Measurements from ENCODE around the gene PRKAG1.

Gene PRKAG1

GRCh38 chr12:49030714-49031572, 12.4 kb upstream of the PRKAG1 start:
- no peak for DNase-seq

- DNase-seq, result no peak
These were observed 11.5 kb upstream of the PRKAG1 start for GRCh38 chr12:49030119-49030518.

DNA sequence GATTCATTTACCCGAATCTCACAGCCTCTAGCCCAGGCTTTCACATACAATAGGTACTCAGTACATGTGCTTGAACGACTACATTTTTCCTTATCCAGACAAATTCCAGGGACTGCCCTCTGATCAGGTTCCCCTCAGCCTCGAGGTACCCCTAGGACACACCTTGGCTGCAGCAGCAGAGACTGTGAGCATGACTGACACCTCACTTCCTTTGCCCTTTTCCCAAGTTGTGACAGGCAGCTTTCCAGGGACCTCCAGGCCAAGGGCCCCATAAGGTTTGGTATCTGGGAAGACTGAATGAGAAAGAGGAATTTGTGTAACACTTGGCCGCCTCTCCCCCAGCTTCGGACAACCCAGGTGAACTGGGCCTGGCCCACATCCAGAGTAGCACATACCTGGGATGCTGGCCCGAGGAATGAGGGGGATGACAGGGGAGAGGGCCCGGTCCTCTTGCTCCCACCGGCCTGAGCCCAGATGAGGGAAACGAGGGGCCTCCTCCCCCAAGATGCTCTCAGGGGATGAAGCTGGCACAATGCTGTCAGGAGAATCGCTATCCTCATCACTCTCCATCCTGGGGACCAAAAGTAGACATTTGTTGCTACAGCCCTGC, 10.2 kb upstream of the PRKAG1 start:
- DNase-seq, result no peak

- no peak for DNase-seq
These were observed 9.4 kb upstream of the PRKAG1 start for GRCh38 chr12:49027846-49028555.

- no peak for DNase-seq
These were observed 8.3 kb upstream of the PRKAG1 start for GRCh38 chr12:49026678-49027480.

GRCh38 chr12:49026101-49026500, 7.5 kb upstream of the PRKAG1 start:
- no peak for DNase-seq

- DNase-seq, result no peak
These were observed 6.9 kb upstream of the PRKAG1 start for GRCh38 chr12:49025463-49025862.

GRCh38 chr12:49024543-49024942, 6.0 kb upstream of the PRKAG1 start:
- DNase-seq, result no peak

DNA sequence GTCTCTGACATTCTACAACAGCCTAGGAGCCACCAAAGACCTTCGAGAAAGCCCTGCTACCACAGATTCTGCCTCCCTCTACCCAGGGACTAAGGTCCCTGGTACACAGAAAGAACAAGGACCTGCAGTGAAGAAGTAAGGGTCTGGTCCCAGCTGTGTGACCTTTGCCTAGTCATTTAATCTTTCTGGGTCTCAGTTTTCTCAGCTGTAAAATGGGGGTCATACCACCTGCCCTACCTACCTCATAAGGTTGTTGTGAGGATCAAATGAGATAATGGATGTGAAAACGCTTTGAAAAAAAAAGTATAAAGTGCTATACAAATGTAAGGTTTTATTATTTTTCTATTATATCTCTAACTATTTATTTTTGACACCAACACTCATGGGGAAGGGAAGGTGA, 5.2 kb upstream of the PRKAG1 start:
- DNase-seq, result no peak

DNA sequence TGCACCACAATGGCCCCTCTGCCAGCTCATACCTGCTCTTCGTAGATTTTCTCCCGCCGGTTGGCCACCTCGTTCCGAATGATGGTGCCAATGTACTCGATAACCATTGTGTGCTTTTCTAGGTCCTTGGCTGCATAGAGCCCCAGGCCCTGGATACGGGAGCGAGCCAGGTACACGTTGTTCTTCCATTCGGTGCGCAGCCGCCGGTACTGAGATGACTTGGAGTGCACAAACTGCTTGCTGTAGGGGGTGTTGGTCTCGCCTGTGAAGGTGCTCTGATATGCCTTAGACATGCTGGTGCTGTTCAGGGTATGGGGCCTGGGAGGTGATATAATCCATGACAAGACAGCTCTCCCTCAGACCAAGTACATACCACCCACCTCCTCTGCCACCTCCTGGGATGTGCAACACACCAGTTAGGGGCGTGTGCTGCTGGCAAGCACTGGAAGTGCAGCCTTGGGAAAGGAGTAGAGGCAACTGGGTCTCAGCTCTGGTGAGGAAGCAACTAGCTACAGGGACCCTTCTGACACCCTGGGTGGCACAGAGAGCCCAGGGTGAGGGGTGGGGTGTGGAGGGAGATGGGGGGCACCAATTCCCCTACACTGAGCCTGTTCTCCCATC, 4.1 kb upstream of the PRKAG1 start:
- DNase-seq, result no peak

GRCh38 chr12:49021292-49021915, 2.8 kb upstream of the PRKAG1 start:
- no peak for DNase-seq

DNA sequence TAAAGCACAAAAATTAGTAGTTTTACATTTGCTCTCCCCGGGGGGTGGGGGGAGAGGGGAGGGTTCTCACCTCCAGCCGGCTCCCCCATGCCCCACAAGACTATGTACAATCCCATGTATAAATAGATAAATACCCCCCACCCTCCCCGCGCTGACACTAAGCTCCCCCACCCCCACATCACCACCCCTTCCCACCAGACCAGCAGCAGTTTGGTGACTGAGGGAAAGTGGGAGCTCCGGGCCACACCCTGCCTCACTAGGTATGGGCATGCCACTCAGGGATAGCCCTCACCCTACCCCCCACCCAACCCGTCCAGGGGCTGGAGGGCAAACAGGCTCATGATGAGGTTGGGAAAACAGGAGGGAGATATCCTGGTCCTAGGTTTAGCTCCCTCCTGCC, 1.9 kb upstream of the PRKAG1 start:
- no peak for DNase-seq

DNA sequence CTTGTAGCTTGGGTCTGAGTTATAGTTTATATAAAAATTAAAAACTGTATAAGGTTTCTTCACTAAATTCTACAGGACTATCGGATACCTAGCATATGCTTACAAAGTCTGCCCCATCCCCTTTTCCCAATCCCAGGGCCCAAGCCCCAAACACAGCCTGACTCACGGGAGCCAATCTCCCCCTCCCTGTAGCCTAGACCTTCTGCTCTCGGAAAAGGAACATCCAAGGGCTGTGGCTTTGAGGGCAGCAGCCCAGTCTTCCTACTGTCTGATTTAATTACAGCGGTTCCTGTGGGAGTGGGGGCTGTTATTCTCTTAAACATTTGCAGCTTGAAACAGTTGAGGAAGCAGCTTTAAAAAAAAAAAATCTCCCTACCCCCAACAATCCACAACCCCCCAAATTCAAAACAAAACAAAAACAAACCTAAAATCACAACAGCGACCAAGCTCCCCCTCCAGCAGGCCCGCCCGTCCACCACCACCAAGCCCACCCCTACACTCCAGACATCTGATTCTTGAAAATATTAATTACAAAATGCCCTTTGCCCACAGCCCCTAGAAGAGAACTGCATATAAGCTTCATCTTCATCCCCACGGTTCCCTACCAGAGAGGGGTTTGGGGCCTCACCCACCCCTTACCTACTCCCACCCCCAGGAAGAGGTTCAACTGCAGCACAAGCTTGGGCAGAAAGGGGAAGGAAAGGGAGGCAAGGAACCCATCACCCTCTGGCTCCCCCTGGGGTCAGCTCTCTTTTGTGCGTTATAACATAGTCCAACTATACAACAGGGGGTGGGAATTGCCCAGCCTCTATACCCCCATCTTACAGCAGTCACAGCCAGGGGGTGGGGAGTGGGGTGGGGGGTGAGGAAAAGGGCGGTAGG, 1.1 kb upstream of the PRKAG1 start:
- no peak for DNase-seq

- DNase-seq, result no peak
These were observed 499 bp upstream of the PRKAG1 start for GRCh38 chr12:49019120-49019430.

GRCh38 chr12:49017891-49018260, 700 bp downstream of the PRKAG1 start:
- DNase-seq, result no peak

GRCh38 chr12:49015196-49015595, 3.4 kb downstream of the PRKAG1 start:
- DNase-seq, result no peak

- DNase-seq, result no peak
These were observed 4.0 kb downstream of the PRKAG1 start for GRCh38 chr12:49014547-49014946.

- no peak for DNase-seq
These were observed 5.1 kb downstream of the PRKAG1 start for GRCh38 chr12:49013428-49013827.

DNA sequence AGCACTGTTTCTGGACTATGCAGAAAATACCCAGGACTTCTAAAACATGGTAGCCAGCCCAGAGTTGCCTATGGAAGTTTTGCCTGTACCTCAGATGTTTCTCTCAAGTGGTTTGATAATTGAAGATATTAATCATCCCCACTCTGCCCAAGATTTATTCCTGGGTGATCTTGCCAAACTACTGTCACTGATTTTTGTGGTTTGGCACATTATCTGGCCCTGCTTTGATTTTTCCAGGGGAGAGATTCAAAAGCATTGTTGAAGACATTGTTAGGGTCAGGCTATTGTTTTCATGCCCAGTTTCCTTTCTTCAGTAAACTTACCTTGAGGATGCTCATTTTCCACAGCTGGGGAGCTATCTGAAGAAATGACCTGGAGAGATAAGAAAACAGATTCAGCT, 5.8 kb downstream of the PRKAG1 start:
- DNase-seq, result no peak

DNA sequence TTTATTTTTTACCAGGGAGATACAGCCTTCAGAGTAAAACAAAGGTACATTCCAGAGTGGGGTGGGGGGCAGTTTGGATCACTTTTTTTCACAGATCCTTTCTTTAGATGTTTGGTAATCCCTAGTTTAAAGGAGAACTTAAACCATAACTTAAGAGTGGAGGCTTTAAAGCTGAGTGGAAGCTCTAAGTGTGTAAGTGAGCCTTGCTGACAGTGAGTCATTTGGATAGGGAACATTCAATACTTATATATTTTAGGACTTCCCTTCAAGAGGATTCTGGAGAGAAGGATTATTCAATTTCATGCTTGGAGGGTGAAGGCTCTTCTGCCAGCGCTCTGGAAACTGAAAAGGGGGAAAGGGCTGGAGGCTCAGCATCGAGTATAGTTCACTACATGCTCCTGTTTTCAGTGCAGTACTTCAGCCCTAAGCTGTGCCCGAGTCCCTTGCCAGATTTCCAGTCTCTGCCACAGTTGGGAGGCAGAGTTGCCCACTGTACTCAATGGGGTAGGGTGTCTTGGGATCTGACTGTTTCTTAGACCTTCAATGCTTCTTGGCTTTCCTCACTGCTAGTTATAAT, 8.4 kb downstream of the PRKAG1 start:
- no peak for DNase-seq

- DNase-seq, result no peak
These were observed 9.6 kb downstream of the PRKAG1 start for GRCh38 chr12:49008943-49009342.

Measured in NCI-H345 (cell line).